ENCODE data around the gene RBMXL2. TPM values are rescaled to one million over a fixed set of nuclear protein-coding genes. Genes with fewer than 3 reads are reported as not detected.

The RBMXL2 gene
- total RNA-seq, 1 donor from 2014 or later: not detected

Other genes with a start within 250 kb of the RBMXL2 start
- gene OR10A5, start 243.3 kb upstream of the RBMXL2 start, total RNA-seq: not detected
- gene OR10A2, start 225.9 kb upstream of the RBMXL2 start, total RNA-seq: not detected
- not detected for gene OR10A4, start 212.4 kb upstream of the RBMXL2 start, total RNA-seq
- gene OR2D2, start 196.5 kb upstream of the RBMXL2 start, total RNA-seq: not detected
- not detected for gene OR2D3, start 168.0 kb upstream of the RBMXL2 start, total RNA-seq
- 1.5 TPM for gene ZNF215, start 162.6 kb upstream of the RBMXL2 start, total RNA-seq
- 4.1 TPM for gene ZNF214, start 68.7 kb upstream of the RBMXL2 start, total RNA-seq
- 0.06 TPM for gene NLRP14, start 68.5 kb upstream of the RBMXL2 start, total RNA-seq
- gene SYT9, start 162.9 kb downstream of the RBMXL2 start, total RNA-seq: 2.1 TPM